ENCODE data around the gene P4HB. TPM values are rescaled to one million over a fixed set of nuclear protein-coding genes. Genes with fewer than 3 reads are reported as not detected.

P4HB gene
- total RNA-seq, 1 donor from 2014 or later, result 371 TPM

DNA sequence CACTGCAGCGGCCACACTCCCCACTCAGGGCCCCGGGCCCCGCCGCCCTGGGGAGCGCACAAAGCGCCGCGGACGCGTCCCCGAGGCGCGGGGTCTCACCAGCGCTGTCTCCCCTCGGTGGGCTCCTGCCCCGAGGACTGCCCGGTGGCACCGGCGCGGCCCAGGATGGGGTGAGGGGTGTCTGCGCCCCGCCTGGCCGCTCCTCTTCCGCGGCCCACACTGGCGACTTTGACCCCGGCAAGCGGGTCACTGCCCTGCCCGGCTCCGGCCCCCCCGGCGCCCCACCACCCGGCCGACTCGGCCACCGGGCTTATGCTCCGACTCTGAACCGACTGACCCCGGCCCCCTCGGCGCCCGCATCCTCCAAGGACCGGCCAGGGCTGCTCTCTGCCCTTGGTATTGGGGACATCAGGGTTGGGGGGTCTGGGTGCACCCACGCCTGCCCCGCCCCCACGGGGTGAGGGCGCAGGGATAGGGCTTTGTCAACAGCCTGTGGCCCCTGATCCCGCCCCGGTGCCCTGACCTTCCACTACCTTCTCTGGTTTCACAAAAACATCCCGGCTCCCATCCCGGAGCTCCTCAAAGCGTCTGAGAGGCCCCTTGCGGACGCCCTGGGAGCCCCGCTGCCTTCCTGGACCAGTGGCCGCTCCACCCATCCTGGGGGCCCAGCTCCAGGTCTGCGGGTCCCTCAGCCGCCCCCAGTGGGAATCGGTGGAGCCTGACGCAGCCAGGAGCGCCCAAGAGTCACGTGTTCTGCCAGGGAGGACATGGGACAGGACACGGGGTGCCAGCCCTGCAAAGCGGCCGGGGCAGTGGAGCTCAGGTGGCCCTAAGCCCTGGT lies 55.6 kb downstream of the P4HB start:
- intact Hi-C loops (cut with DNase I), result no loop called here
- no peak for DNase-seq (ENCODE audit: low spot score)

DNA sequence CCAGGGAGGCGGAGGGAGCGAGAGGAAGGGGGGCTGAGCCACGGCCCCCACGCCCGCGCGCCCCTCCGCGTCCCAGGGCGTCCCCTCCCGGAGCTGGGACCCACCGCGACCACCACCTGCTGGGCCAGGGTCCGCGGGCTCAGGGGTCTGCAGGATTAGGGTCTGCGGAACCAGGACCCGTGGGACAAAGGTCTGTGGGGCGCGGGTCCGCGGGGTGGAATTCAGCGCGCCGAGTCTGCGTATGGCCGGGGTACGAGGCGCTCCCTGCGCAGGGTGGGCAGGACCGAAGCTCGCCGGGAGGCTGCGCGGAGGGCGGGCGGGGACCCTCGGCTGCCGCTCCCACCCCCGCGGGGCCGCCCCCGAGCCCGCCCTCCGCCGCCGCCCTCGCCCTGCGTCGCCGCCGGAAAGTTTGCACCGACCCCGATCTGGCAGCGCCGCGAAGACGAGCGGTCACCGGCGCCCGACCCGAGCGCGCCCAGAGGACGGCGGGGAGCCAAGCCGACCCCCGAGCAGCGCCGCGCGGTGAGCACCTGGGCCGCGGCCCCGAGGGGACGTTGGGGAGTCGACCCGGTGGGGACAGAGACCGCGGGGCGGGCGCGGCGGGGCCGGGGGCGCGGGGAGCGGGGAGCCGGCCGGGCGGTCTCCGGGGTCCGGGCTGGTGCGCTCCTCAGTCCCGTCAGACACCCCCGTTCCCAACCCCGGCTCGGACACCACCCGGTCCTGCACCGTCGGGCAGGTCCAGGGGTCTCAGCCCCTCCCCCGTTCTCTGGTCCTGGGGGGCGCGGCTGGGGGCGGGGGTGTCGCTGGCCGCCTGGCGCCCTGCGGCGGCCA lies 56.4 kb downstream of the P4HB start, which contains the start of gene GCGR:
Gene GCGR (plus strand): TSS at position 423 of the 831 bp plus-strand sequence. CDS start 4,869 bp downstream, outside the sequence.
- intact Hi-C loops (cut with DNase I), result no loop called here

DNA sequence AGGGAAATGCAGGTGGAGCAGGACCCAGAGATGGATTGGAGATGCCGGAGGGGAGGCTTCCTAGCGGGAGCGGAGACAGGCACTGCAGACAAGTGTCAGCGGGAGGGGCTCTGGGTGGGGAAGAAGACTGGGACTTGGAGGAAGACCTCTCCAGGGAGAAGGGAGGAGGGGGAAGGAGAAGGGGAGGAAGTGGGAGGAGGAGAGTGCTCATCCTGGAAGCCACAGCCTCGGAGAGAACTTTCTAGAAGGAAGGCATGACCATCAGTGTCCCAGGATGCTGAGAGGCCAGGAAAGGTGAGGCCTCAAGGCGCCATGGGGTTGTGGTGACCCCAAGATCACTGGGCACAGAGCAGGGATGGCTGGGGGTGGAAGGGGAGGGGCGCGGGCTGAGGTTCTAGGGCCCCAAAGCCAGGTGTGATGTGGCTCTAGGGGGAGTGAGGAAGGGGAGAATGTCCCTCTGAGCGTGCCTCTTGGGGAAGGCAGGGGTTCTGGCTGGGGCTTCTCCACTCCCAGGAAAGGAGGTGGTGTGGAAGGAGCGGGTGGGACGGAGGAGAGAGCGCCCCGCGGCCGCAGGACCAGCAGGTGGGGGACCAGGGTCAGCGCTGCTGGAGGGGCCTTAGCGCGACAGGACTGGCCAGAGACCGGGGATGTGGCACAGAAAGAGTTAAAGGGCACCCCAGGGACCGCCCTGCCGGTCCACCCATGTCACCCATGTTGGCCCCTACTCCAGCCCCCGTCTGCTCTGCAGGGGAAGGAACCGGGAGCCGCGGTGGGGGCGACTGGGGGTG lies 57.3 kb downstream of the P4HB start:
- no peak for DNase-seq (ENCODE audit: low spot score)
- intact Hi-C loops (cut with DNase I), result no loop called here

More for the DNA sequence above, 56.4 kb downstream of the P4HB start, which contains the start of gene GCGR:
- DNase-seq (ENCODE audit: low spot score), result no peak

DNA sequence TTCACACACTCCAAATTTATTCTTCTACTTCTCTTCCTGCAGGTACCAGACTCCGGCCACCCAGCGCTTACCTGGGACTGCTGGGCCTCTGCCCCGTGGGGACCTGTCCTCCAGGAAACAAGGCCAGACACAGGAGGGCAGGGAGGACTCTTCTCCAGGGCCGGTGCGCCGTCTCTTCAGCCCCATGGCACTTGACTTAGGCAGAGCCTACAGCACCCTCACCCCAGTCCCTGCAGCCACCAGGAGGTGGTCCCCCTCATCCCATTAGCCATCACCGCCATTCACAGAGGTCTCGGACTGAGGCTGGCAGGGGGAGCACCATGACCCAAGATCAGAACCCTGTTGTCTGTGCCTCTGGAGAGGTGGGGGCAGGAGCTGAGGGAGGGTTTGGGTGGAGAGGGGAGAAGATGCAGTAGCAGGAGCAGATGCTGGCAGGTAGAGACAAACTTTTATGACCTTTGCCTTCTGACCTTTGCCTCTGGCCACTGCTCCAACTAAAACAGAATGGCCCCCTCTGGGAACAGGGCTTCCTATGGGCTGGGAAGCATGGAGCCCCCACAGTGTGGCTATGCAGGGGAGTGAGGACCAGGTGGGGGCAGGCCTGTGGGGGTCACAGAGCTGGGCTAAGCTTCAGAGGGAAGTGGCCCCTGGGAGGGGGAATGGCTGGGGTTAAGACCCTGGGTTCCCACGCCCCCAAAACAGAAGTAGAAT lies 58.1 kb downstream of the P4HB start:
- intact Hi-C loops (cut with DNase I), result no loop called here

DNA sequence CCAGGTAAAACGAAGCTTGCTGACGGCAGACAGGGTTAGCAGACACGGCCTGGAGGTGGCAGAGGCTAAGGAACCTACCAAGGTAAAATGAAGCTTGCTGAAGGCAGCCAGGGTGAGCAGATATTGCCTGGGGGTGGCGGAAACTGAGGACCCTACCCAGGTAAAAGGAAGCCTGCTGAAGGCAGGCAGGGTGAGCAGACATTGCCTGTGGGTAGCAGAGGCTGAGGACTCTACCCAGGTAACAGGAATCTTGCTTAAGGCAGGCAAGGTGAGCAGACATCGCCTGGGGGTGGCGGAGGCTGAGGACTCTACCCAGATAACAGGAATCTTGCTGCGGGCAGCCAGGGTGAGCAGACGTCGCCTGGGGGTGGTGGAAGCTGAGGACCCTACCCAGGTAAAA lies 59.0 kb downstream of the P4HB start:
- intact Hi-C loops (cut with DNase I), result no loop called here
- no peak for DNase-seq (ENCODE audit: low spot score)

More for the DNA sequence above, 58.1 kb downstream of the P4HB start:
- no peak for DNase-seq (ENCODE audit: low spot score)

DNA sequence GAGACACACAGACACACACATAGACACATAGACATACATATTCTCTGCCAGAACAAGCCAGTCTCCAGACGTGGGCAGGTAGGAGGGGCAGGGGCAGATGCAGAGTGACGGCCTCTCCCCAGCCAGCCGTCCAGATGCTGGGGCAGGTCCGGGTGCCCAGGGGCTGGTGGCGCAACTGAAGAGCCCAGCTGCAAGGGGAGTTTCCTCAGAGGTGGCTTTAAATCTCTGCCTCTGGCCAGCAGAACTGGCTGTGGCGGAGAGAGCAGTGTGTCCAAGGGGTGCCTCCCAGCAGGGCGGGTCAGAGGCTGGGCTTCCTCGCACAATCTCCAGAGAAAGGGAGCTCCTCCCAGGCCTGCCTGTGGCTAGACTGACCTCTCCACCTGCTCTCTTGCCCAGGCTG lies 65.8 kb downstream of the P4HB start:
- no peak for DNase-seq (ENCODE audit: low spot score)
- intact Hi-C loops (cut with DNase I), result no loop called here

DNA sequence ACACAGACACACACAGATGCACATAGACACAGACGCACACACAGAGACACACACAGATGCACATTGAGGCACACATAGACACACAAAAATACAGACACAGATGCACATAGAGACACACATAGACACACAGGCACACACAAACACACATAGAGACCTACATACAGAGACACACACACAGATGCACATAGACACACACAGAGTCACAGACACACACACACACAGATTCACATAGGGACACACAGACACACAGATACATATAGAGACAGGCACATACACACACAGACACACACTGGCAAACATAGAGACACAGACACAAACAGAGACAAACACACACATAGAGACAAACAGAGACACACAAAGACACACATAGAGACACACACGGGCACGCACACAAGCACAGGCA lies 66.3 kb downstream of the P4HB start:
- DNase-seq (ENCODE audit: low spot score), result no peak
- intact Hi-C loops (cut with DNase I), result no loop called here

Other genes with a start within 250 kb of the P4HB start
- 107 TPM for gene NPLOC4, start 223.4 kb downstream of the P4HB start, total RNA-seq
- gene TSPAN10, start 223.3 kb downstream of the P4HB start, total RNA-seq, result 0.30 TPM
- gene PDE6G, start 204.0 kb downstream of the P4HB start, total RNA-seq, result not detected
- gene OXLD1, start 193.9 kb downstream of the P4HB start, total RNA-seq, result 17.9 TPM
- gene CCDC137, start 193.8 kb downstream of the P4HB start, total RNA-seq, result 8.2 TPM
- gene ARL16, start 176.7 kb downstream of the P4HB start, total RNA-seq, result 19.1 TPM
- gene HGS, start 176.5 kb downstream of the P4HB start, total RNA-seq, result 56.2 TPM
- gene MRPL12, start 157.2 kb downstream of the P4HB start, total RNA-seq, result 117 TPM
- 6.3 TPM for gene SLC25A10, start 148.3 kb downstream of the P4HB start, total RNA-seq
- not detected for gene GCGR, start 56.4 kb downstream of the P4HB start, total RNA-seq
- 102 TPM for gene MCRIP1, start 27.2 kb downstream of the P4HB start, total RNA-seq
- 0.32 TPM for gene PPP1R27, start 25.5 kb downstream of the P4HB start, total RNA-seq
- 158 TPM for gene ARHGDIA, start 10.8 kb upstream of the P4HB start, total RNA-seq
- gene ALYREF, start 31.1 kb upstream of the P4HB start, total RNA-seq, result 40.1 TPM
- 131 TPM for gene ANAPC11, start 31.2 kb upstream of the P4HB start, total RNA-seq
- 0.51 TPM for gene NPB, start 41.7 kb upstream of the P4HB start, total RNA-seq
- gene PCYT2, start 50.9 kb upstream of the P4HB start, total RNA-seq, result 47.1 TPM
- 8.3 TPM for gene SIRT7, start 57.6 kb upstream of the P4HB start, total RNA-seq
- 24.4 TPM for gene MAFG, start 67.2 kb upstream of the P4HB start, total RNA-seq
- 7.8 TPM for gene PYCR1, start 76.8 kb upstream of the P4HB start, total RNA-seq
- 4.4 TPM for gene MYADML2, start 86.7 kb upstream of the P4HB start, total RNA-seq
- gene NOTUM, start 100.7 kb upstream of the P4HB start, total RNA-seq, result 0.38 TPM
- 25.5 TPM for gene ASPSCR1, start 117.1 kb upstream of the P4HB start, total RNA-seq
- 22.8 TPM for gene CENPX, start 162.3 kb upstream of the P4HB start, total RNA-seq
- gene LRRC45, start 162.8 kb upstream of the P4HB start, total RNA-seq, result 3.3 TPM
- 0.65 TPM for gene RAC3, start 171.1 kb upstream of the P4HB start, total RNA-seq
- gene DCXR, start 177.2 kb upstream of the P4HB start, total RNA-seq, result 144 TPM
- gene RFNG, start 191.3 kb upstream of the P4HB start, total RNA-seq, result 21.0 TPM
- 67.4 TPM for gene GPS1, start 191.4 kb upstream of the P4HB start, total RNA-seq
- gene DUS1L, start 205.3 kb upstream of the P4HB start, total RNA-seq, result 47.6 TPM
- gene FASN, start 237.7 kb upstream of the P4HB start, total RNA-seq, result 22.9 TPM

Data from cardiac septum (tissue), 1 donor.